Measurements from ENCODE around the gene EXOC2.

The EXOC2 gene

GRCh38 chr6:508614-509013 is 184.3 kb downstream of the EXOC2 start:
- TF ChIP-seq CTCF (conservative IDR thresholded peaks at IDR 0.05; ENCODE audit: control insufficient read depth, insufficient read depth, low read depth, low read length): no peak
- no peak for DNase-seq (ENCODE audit: low read depth)
- no peak overlapping the region for H3K4me3 ChIP-seq (ENCODE audit: control insufficient read depth, low read depth, low read length)

- no peak for DNase-seq (ENCODE audit: low read depth)
- TF ChIP-seq CTCF (conservative IDR thresholded peaks at IDR 0.05; ENCODE audit: control insufficient read depth, insufficient read depth, low read depth, low read length): no peak
- no peak overlapping the region for H3K4me3 ChIP-seq (ENCODE audit: control insufficient read depth, low read depth, low read length)
These were observed 184.9 kb downstream of the EXOC2 start for GRCh38 chr6:508006-508405.

GRCh38 chr6:506920-507622 is 185.9 kb downstream of the EXOC2 start:
- TF ChIP-seq CTCF (conservative IDR thresholded peaks at IDR 0.05; ENCODE audit: control insufficient read depth, insufficient read depth, low read depth, low read length): no peak
- no peak for DNase-seq (ENCODE audit: low read depth)
- H3K4me3 ChIP-seq (ENCODE audit: control insufficient read depth, low read depth, low read length): no peak overlapping the region

- no peak for DNase-seq (ENCODE audit: low read depth)
- TF ChIP-seq CTCF (conservative IDR thresholded peaks at IDR 0.05; ENCODE audit: control insufficient read depth, insufficient read depth, low read depth, low read length): no peak
- no peak overlapping the region for H3K4me3 ChIP-seq (ENCODE audit: control insufficient read depth, low read depth, low read length)
These were observed 186.4 kb downstream of the EXOC2 start for GRCh38 chr6:506508-506907.

- TF ChIP-seq CTCF (conservative IDR thresholded peaks at IDR 0.05; ENCODE audit: control insufficient read depth, insufficient read depth, low read depth, low read length): no peak
- H3K4me3 ChIP-seq (ENCODE audit: control insufficient read depth, low read depth, low read length): no peak overlapping the region
- DNase-seq (ENCODE audit: low read depth): no peak
These were observed 187.6 kb downstream of the EXOC2 start for GRCh38 chr6:505374-505773.

GRCh38 chr6:504446-504980 is 188.4 kb downstream of the EXOC2 start:
- no peak for DNase-seq (ENCODE audit: low read depth)
- no peak for TF ChIP-seq CTCF (conservative IDR thresholded peaks at IDR 0.05; ENCODE audit: control insufficient read depth, insufficient read depth, low read depth, low read length)
- H3K4me3 ChIP-seq (ENCODE audit: control insufficient read depth, low read depth, low read length): no peak overlapping the region
